ENCODE measurements around the gene KIF26B.

- TF ChIP-seq CTCF (IDR thresholded peaks at IDR 0.05; ENCODE audit: low read length) (no peak), EZH2 (IDR thresholded peaks at IDR 0.05; ENCODE audit: borderline replicate concordance, low read length) (no peak)
Measured at GRCh38 chr1:245255783-245256182, 101.0 kb downstream of the KIF26B start.
